Urinary bladder (tissue), 4 donors: Measurements from ENCODE around the gene SLC33A1. TPM values are rescaled to one million over a fixed set of nuclear protein-coding genes. Genes with fewer than 3 reads are reported as not detected.
"Not testable (repeated sequence)": the region's sequence is repeated elsewhere in the genome, so short reads cannot be mapped to it uniquely, and the experiment has no call there.

Experiments used
- DNase-seq: peaks from one replicate; pipeline ENCODE4 v3.0.0-alpha.2; 2015; ENCODE audit errors: extremely low spot score
- H3K27ac ChIP-seq: one replicate; pipeline ENCODE4 v1.5.1; 2013; ENCODE audit warnings: low read depth, mild to moderate bottlenecking, moderate library complexity
- H3K36me3 ChIP-seq: one replicate; pipeline ENCODE4 v1.6.1; 2013; ENCODE audit warnings: mild to moderate bottlenecking, moderate library complexity; ENCODE audit not compliant: insufficient read depth
- H3K4me1 ChIP-seq: one replicate; pipeline ENCODE4 v1.6.1; 2013; ENCODE audit warnings: mild to moderate bottlenecking, moderate library complexity; ENCODE audit not compliant: insufficient read depth
- H3K4me3 ChIP-seq: one replicate; pipeline ENCODE4 v1.5.1; 2013; ENCODE audit warnings: low read depth, low read length
- WGBS: extraction: QIAGEN DNeasy Blood & Tissue Kit; methylation state at CpG from one replicate; pipeline ENCODE4 v1.1.7; 2013; 5-methylcytosine and 5-hydroxymethylcytosine counted together
- polyA plus RNA-seq: library from polyadenylated mRNA; stranded (reverse); fragments of 200-250 nt; gene quantifications from one replicate; pipeline ENCODE4 v1.2.3, GENCODE V29; 2013
- total RNA-seq: library from RNA; depleted of rRNA; stranded (reverse); fragments of >200 nt; gene quantifications from one replicate; pipeline ENCODE4 v1.2.3, GENCODE V29; 2014
- donor health status: healthy with polysubstance abuse.
- donor health status: healthy.

SLC33A1 gene
- total RNA-seq, result 35.3 TPM
- 14.2 TPM for polyA plus RNA-seq

DNA sequence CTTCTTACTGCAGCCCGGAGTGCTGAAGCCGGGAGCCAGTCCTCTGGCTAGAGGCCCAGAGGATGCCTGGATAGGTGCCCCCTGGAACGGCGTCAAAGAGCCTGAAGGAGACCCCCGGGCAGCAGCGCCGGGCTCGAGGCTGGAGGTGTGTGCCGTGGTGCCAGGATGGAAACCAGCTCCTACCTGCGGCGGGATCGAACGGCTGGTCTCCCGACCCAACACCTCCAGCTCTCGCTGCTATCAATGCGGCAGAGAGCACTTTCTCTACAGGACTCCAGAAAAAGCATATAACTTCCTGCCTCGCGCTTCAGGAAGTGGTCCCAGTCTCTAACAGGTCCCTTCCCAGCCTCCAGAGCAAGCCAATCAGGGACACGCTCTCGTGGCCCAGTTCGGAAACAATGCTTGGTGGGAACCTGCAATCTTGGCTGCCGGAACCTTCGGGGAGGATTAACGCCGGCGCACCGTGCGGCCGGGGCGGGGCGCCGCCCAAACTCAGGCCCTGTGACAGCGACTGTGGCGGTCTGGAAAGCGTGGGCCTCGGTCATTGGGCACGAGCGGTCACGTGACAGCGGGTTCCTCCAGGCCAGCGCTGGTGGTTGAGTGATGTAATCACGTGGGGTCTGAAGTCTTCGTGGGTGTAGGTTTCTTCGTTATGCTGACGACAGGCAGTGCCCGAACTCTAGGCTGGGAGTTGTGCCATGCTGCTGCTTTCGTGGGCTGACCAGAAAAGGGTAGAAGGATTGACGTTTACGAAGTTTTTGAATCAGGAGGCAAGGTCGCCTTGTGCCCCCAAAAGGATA is at the start of gene SLC33A1:
Gene SLC33A1, minus strand, starts transcription at position 287 of the 800 bp plus-strand sequence. CDS start 430 bp downstream, outside the sequence.
- peak; percentile 97 for DNase-seq
- Histone ChIP-seq H3K4me1 (peaks cover 4% of the 10 kb centered on the region), H3K36me3 (no peaks in the 10 kb centered on the region), H3K27ac (peak within 1 kb of the TSS; percentile 94), H3K4me3 (peak within 1 kb of the TSS; percentile 78)
- under 1% methylated on average over 50 of the region's 50 CpGs for WGBS

DNA sequence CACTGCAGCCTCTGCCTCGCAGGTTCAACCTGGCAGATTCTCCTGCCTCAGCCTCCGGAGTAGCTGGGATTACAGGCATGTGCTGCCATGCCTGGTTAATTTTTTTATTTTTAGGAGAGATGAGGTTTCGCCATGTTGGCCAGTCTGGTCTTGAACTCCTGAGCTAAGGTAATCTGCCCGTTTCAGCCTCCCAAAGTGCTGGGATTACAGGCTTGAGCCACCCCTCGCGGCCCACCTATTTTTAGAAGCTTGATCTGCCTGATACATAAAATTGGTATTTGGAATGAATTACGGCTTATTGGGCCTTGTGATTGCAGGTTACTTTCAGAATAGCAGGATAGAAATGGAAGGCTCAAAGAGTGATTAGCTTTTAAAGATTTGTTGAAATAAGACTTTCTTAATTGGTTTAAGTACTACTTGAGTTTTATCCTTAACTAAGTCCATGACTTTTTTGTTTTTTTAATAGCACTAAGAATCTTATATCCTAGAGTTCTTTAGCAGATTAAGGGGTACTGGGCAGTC is 41.2 kb upstream of the SLC33A1 start:
- H3K4me3 ChIP-seq, result no peak overlapping the region
- no peak overlapping the region for H3K27ac ChIP-seq
- H3K4me1 ChIP-seq, result no peaks in the 10 kb centered on the region
- peaks cover 5% of the 10 kb centered on the region for H3K36me3 ChIP-seq
- WGBS, result 93% methylated on average over 7 of the region's 7 CpGs
- no peak for DNase-seq

DNA sequence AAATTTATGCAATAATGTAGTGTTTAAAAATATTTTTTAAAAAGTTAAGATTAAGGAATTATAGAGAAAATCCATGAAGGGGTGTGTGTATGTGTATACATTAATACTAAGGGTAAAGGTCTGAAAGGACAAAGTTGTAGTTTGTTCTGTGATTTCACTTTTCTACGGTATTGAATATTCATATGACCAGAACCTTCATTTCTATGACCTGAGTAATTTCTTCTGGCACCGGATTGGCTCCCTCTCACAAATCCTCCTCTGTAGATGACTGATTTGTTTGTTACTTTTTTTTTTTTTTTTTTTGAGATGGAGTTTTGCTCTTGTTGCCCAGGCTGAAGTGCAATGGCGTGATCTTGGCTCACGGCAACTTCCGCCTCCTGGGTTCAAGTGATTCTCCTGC is 37.1 kb upstream of the SLC33A1 start:
- whole genome bisulfite sequencing, result 96% methylated on average over 5 of the region's 5 CpGs
- no peaks in the 10 kb centered on the region for H3K4me1 ChIP-seq
- no peak overlapping the region for H3K4me3 ChIP-seq
- peaks cover 1% of the 10 kb centered on the region for H3K36me3 ChIP-seq
- no peak for DNase-seq
- no peak overlapping the region for H3K27ac ChIP-seq

DNA sequence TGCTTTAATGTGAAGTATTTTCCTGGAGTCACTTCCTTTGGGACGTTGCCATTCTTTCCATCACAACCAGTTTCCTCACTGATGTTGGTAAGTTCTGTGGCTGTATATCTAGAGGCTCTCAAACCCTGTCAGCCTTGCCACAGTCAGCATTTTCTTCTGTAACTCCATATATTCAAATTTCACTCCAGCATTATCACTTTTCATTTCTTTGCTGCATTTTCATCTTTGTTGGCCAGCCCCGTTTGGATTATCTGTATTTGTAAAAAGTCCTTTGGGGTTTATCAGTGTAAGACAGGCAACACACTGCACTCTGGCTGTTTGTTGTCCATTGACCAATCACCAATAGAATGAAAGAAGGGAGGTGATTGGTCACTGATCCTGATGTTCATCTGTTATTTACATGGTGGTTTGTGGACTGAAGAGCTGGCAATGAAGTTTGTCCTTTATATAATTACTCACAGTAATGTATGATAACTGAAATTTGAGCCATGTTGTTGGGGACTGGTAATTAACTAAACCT is 36.5 kb upstream of the SLC33A1 start:
- WGBS, result 15% methylated on average over 2 of the region's 2 CpGs
- Histone ChIP-seq H3K4me1 (no peaks in the 10 kb centered on the region), H3K4me3 (no peak overlapping the region), H3K27ac (no peak overlapping the region), H3K36me3 (peaks cover 1% of the 10 kb centered on the region)
- DNase-seq, result no peak

- peaks cover 1% of the 10 kb centered on the region for H3K36me3 ChIP-seq
- no peaks in the 10 kb centered on the region for H3K4me1 ChIP-seq
- DNase-seq, result no peak
- H3K4me3 ChIP-seq, result no peak overlapping the region
- H3K27ac ChIP-seq, result no peak overlapping the region
- WGBS, result 59% methylated on average over 1 of the region's 1 CpG
These were observed 35.7 kb upstream of the SLC33A1 start for GRCh38 chr3:155889952-155890351.

- Histone ChIP-seq H3K36me3 (no peaks in the 10 kb centered on the region), H3K4me3 (no peak overlapping the region), H3K27ac (no peak overlapping the region), H3K4me1 (no peaks in the 10 kb centered on the region)
- WGBS, result 94% methylated on average over 5 of the region's 5 CpGs
- DNase-seq, result no peak
These were observed 35.0 kb upstream of the SLC33A1 start for GRCh38 chr3:155889212-155889611.

- WGBS, result 93% methylated on average over 1 of the region's 1 CpG
- Histone ChIP-seq H3K4me3 (no peak overlapping the region), H3K27ac (no peak overlapping the region), H3K4me1 (peaks cover 1% of the 10 kb centered on the region), H3K36me3 (no peaks in the 10 kb centered on the region)
- no peak for DNase-seq
These were observed 32.7 kb upstream of the SLC33A1 start for GRCh38 chr3:155886915-155887314.

GRCh38 chr3:155886348-155886747 is 32.1 kb upstream of the SLC33A1 start:
- H3K36me3 ChIP-seq, H3K4me1 ChIP-seq: not testable (repeated sequence)
- 94% methylated on average over 8 of the region's 8 CpGs for WGBS

GRCh38 chr3:155885292-155885691 is 31.1 kb upstream of the SLC33A1 start:
- Histone ChIP-seq H3K4me1 (peaks cover 2% of the 10 kb centered on the region), H3K27ac (no peak overlapping the region), H3K36me3 (no peaks in the 10 kb centered on the region), H3K4me3 (no peak overlapping the region)
- no peak for DNase-seq

More at GRCh38 chr3:155886348-155886747, 32.1 kb upstream of the SLC33A1 start:
- not testable (repeated sequence) for H3K27ac ChIP-seq, DNase-seq, H3K4me3 ChIP-seq

GRCh38 chr3:155884292-155884691 is 30.1 kb upstream of the SLC33A1 start:
- no peak overlapping the region for H3K27ac ChIP-seq
- peaks cover 2% of the 10 kb centered on the region for H3K4me1 ChIP-seq
- H3K36me3 ChIP-seq, result no peaks in the 10 kb centered on the region
- H3K4me3 ChIP-seq, result no peak overlapping the region
- whole genome bisulfite sequencing, result 84% methylated on average over 7 of the region's 7 CpGs
- DNase-seq, result no peak

DNA sequence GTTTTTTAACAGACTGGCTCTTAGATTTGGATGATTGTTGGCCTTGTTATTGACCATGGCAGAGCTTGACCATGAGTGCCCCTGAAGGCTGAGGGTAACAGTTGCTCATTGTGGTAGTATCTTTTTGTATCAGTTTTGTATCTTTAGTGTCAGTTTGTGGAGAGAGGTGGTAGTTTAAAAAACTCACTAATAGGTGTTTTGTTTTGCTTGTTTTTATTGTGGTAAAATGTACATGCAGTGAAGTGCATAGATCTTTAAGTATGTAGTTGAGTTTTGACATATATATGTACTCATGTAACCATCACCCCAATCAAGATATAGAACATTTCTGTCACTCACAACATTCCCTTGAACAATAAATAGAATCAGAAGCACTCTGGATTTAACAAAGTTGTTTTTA is 26.1 kb upstream of the SLC33A1 start:
- no peak overlapping the region for H3K27ac ChIP-seq
- no peak overlapping the region for H3K4me3 ChIP-seq
- H3K4me1 ChIP-seq, result peaks cover 2% of the 10 kb centered on the region
- no peak for DNase-seq
- H3K36me3 ChIP-seq, result no peaks in the 10 kb centered on the region

GRCh38 chr3:155876503-155876902 is 22.3 kb upstream of the SLC33A1 start:
- no peak for DNase-seq
- no peaks in the 10 kb centered on the region for H3K4me1 ChIP-seq
- H3K27ac ChIP-seq, result no peak overlapping the region
- no peak overlapping the region for H3K4me3 ChIP-seq
- WGBS, result 81% methylated on average over 2 of the region's 2 CpGs
- H3K36me3 ChIP-seq, result no peaks in the 10 kb centered on the region

DNA sequence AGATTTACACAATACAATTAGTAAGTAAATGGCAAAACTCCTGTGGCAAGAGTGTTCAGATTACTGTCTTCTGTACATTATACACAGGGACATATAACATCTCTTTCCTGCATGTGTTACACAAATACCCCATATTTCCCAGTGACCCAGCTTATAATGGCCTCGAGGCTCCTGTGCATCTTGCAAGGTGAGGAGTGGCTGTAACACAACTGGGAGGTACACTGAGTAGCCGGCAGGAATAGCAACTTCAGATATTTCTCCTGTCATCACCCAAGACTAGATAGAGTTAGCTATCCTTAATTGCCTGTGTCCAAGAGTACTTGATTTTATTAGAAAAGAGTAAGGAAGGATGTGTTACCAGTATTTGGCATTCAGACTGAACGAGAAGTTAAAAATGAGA is 21.8 kb upstream of the SLC33A1 start:
- 67% methylated on average over 3 of the region's 3 CpGs for WGBS
- no peak overlapping the region for H3K4me3 ChIP-seq
- no peak for DNase-seq

DNA sequence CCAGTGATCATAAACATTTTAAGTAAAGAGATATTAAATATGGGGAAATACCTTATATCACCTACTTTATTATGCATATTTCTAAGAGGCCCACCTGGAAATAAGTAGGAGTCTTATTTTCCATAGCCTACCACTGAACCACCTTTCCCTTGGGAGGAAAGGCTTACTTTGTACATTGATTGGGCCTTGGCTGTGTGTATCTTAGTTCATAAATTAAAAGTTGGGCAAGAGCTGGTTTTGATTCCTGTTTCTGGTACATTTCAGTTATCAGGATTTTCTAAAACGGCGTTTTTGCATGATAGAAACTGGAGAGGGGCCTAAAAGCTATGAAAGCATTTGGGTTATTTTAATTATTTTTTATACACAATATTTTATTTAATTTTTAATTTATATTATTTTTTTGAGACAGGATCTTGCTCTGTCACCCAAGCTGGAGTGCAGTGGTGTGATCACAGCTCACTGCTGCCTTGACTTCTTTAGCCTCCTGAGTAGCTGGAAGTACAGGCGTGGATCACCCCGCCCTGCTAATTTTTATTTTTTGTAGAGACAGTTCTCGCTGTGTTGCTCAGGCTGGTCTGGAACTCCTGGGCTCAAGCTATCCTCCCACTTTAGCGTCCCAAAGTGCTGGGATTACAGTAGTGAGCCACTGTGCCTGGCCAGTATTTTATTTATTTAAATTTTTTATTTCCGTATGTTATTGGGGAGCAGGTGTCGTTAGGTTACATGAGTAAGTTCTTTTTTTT is 18.8 kb upstream of the SLC33A1 start:
- Histone ChIP-seq H3K36me3 (no peaks in the 10 kb centered on the region), H3K4me3 (no peak overlapping the region), H3K27ac (no peak overlapping the region), H3K4me1 (no peaks in the 10 kb centered on the region)
- WGBS, result 84% methylated on average over 8 of the region's 8 CpGs
- DNase-seq, result no peak

More for the DNA sequence above, 21.8 kb upstream of the SLC33A1 start:
- H3K4me1 ChIP-seq, result no peaks in the 10 kb centered on the region
- no peak overlapping the region for H3K27ac ChIP-seq
- no peaks in the 10 kb centered on the region for H3K36me3 ChIP-seq
